HepG2 (cell line): ENCODE data around the gene THRB. TPM values are rescaled to one million over a fixed set of nuclear protein-coding genes. Genes with fewer than 3 reads are reported as not detected.

Source experiments
- AHDC1 ChIP-seq: sonication (generic); formaldehyde crosslinking; IDR thresholded peaks from 2 replicates; pipeline ENCODE4 v1.5.1; 2020; ENCODE audit warnings: mild to moderate bottlenecking, missing genetic modification reagents, borderline replicate concordance
- ARID2 ChIP-seq: sonication (generic); formaldehyde crosslinking; IDR thresholded peaks from 2 replicates; pipeline ENCODE4 v1.8.1; 2022; ENCODE audit warnings: mild to moderate bottlenecking, missing genetic modification reagents, borderline replicate concordance
- FOSL2 ChIP-seq: sonication (generic); formaldehyde crosslinking; IDR thresholded peaks from 2 replicates; pipeline ENCODE4 v1.4.0; 2020; ENCODE audit warnings: missing genetic modification reagents
- GFI1 ChIP-seq: sonication (generic); formaldehyde crosslinking; IDR thresholded peaks from 2 replicates; pipeline ENCODE4 v1.5.0; 2020; ENCODE audit warnings: missing genetic modification reagents, mild to moderate bottlenecking, borderline replicate concordance
- GTF3A ChIP-seq: sonication (generic); formaldehyde crosslinking; conservative IDR thresholded peaks from 2 replicates; pipeline ENCODE4 v1.4.0; 2020; ENCODE audit warnings: mild to moderate bottlenecking, missing genetic modification reagents
- HDAC1 ChIP-seq: sonication (generic); formaldehyde crosslinking; IDR thresholded peaks from 2 replicates; pipeline ENCODE4 v1.5.1; 2020; ENCODE audit warnings: mild to moderate bottlenecking, missing genetic modification reagents
- HMG20A ChIP-seq: IDR thresholded peaks from 2 replicates; pipeline ENCODE4 v1.6.1; 2016; ENCODE audit warnings: borderline replicate concordance
- HOMEZ ChIP-seq: IDR thresholded peaks from 2 replicates; pipeline ENCODE4 v1.6.1; 2016; ENCODE audit warnings: low read depth
- KMT2A ChIP-seq: sonication (generic); formaldehyde crosslinking; IDR thresholded peaks from 2 replicates; pipeline ENCODE4 v1.4.0; 2020; ENCODE audit warnings: missing genetic modification reagents
- MLX ChIP-seq: IDR thresholded peaks from 2 replicates; pipeline ENCODE4 v1.6.1; 2016
- NR2F2 ChIP-seq: IDR thresholded peaks from 2 replicates; pipeline ENCODE4 v1.6.1; 2012; ENCODE audit warnings: low read depth, inconsistent platforms, borderline replicate concordance
- PPARG ChIP-seq: conservative IDR thresholded peaks from 2 replicates; pipeline ENCODE4 v1.6.1; 2016; ENCODE audit warnings: missing biosample characterization, missing genetic modification reagents
- RBM22 ChIP-seq: fragments of 200-400 bp; formaldehyde crosslinking; optimal IDR thresholded peaks from 2 replicates; pipeline ENCODE3; 2017; ENCODE audit warnings: mild to moderate bottlenecking, low read length, moderate library complexity
- TERF1 ChIP-seq: sonication (generic); formaldehyde crosslinking; IDR thresholded peaks from 2 replicates; pipeline ENCODE4 v1.8.0; 2022; ENCODE audit warnings: mild to moderate bottlenecking, missing genetic modification reagents, moderate library complexity
- ZFP1 ChIP-seq: IDR thresholded peaks from 2 replicates; pipeline ENCODE4 v1.6.1; 2016
- ZMYM4 ChIP-seq: sonication (generic); formaldehyde crosslinking; IDR thresholded peaks from 2 replicates; pipeline ENCODE4 v1.8.1; 2023; ENCODE audit warnings: mild to moderate bottlenecking, missing genetic modification reagents
- ZNF382 ChIP-seq: sonication (generic); formaldehyde crosslinking; IDR thresholded peaks from 2 replicates; pipeline ENCODE4 v1.5.0; 2020; ENCODE audit warnings: missing genetic modification reagents, mild to moderate bottlenecking, borderline replicate concordance
- ZNF451 ChIP-seq: sonication (generic); formaldehyde crosslinking; IDR thresholded peaks from 2 replicates; pipeline ENCODE4 v1.5.0; 2020; ENCODE audit warnings: mild to moderate bottlenecking, missing genetic modification reagents
- ZNF652 ChIP-seq: IDR thresholded peaks from 2 replicates; pipeline ENCODE4 v1.6.1; 2016; ENCODE audit warnings: low read depth, borderline replicate concordance
- ZNF850 ChIP-seq: sonication (generic); formaldehyde crosslinking; conservative IDR thresholded peaks from 2 replicates; pipeline ENCODE4 v1.9.0; 2021; ENCODE audit warnings: mild to moderate bottlenecking, missing genetic modification reagents
- polyA plus RNA-seq, 8 experiments: library from polyadenylated mRNA; depleted of rRNA in 3 of 8; stranded (reverse) in 7 of 8; unstranded in 1 of 8; fragments of >200 nt; fragmentation: Illumina TruSeq in 4 of 8; extraction: Trizol in 4 of 8; gene quantifications; 2 replicates each; pipeline versions ENCODE4 v1.2.1 to v1.2.3, GENCODE V29; 2011 to 2016; ENCODE audit warnings: low read depth in 4 of 8, missing spikeins in 1 of 8, mixed read lengths in 1 of 8; ENCODE audit not compliant: insufficient read depth in 1 of 8
- total RNA-seq, 5 experiments: library from RNA; depleted of rRNA; stranded (reverse); fragments of >200 nt; fragmentation: Illumina TruSeq; extraction: Trizol; gene quantifications; 2 replicates each; pipeline ENCODE4 v1.2.3, GENCODE V29; 2016; ENCODE audit warnings: low read depth in 1 of 5

The THRB gene
- total and polyA plus RNA-seq, 2 of the 13 experiments (the other 11 are each of a cell fraction or from before 2014, with no cell fraction given): 4.7 to 22.7 TPM

GRCh38 chr3:24450160-24450907 lies 44.3 kb downstream of the THRB start (continued):
- peak; percentile 42; the same call in 1 of the 2 replicates for TF ChIP-seq GFI1 (CRISPR knock-in tag)
- TF ChIP-seq FOSL2: peak; percentile 74
- peak; percentile 35; the same call in 1 of the 2 replicates for TF ChIP-seq MLX (CRISPR knock-in tag)
- TF ChIP-seq GTF3A (CRISPR knock-in tag): no peak
- peak; percentile 83 for TF ChIP-seq NR2F2
- peak; percentile 66; the same call in 1 of the 2 replicates for TF ChIP-seq ARID2 (CRISPR knock-in tag)
- peak; percentile 64; the same call in 1 of the 2 replicates for TF ChIP-seq ZMYM4 (CRISPR knock-in tag)
- TF ChIP-seq HDAC1 (CRISPR knock-in tag): no peak
- TF ChIP-seq PPARG (CRISPR knock-in tag): peak; percentile 94
- TF ChIP-seq KMT2A: peak; percentile 51; the same call in 1 of the 2 replicates
- TF ChIP-seq RBM22: peak; percentile 38
- TF ChIP-seq ZNF850 (CRISPR knock-in tag): no peak
- TF ChIP-seq ZNF382 (CRISPR knock-in tag): no peak
- TF ChIP-seq HOMEZ (CRISPR knock-in tag): peak; percentile 32; the same call in 1 of the 2 replicates
- no peak for TF ChIP-seq ZNF451
- peak; percentile 44; the same call in 1 of the 2 replicates for TF ChIP-seq ZFP1 (CRISPR knock-in tag)
- peak; percentile 78 for TF ChIP-seq HMG20A (CRISPR knock-in tag)
- no peak for TF ChIP-seq TERF1 (CRISPR knock-in tag)
- peak; percentile 84 for TF ChIP-seq ZNF652 (CRISPR knock-in tag)
- peak; percentile 51; the same call in 1 of the 2 replicates for TF ChIP-seq AHDC1
